Measurements from ENCODE around the gene GPRIN3.
"Not testable (repeated sequence)": the region's sequence is repeated elsewhere in the genome, so short reads cannot be mapped to it uniquely, and the experiment has no call there.

DNA sequence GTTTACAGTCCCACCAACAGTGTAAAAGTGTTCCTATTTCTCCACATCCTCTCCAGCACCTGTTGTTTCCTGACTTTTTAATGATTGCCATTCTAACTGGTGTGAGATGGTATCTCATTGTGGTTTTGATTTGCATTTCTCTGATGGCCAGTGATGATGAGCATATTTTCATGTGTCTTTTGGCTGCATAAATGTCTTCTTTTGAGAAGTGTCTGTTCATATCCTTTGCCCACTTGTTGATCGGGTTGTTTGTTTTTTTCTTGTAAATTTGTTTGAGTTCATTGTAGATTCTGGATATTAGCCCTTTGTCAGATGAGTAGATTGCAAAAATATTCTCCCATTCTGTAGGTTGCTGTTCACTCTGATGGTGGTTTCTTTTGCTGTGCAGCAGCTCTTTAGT, 108.2 kb downstream of the GPRIN3 start:
- TF ChIP-seq, protein P1, sequence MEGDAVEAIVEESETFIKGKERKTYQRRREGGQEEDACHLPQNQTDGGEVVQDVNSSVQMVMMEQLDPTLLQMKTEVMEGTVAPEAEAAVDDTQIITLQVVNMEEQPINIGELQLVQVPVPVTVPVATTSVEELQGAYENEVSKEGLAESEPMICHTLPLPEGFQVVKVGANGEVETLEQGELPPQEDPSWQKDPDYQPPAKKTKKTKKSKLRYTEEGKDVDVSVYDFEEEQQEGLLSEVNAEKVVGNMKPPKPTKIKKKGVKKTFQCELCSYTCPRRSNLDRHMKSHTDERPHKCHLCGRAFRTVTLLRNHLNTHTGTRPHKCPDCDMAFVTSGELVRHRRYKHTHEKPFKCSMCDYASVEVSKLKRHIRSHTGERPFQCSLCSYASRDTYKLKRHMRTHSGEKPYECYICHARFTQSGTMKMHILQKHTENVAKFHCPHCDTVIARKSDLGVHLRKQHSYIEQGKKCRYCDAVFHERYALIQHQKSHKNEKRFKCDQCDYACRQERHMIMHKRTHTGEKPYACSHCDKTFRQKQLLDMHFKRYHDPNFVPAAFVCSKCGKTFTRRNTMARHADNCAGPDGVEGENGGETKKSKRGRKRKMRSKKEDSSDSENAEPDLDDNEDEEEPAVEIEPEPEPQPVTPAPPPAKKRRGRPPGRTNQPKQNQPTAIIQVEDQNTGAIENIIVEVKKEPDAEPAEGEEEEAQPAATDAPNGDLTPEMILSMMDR (conservative IDR thresholded peaks at IDR 0.05): not testable (repeated sequence)
- not testable (repeated sequence) for TF ChIP-seq ZFX (IDR thresholded peaks at IDR 0.05)
